ENCODE measurements around the gene DIP2C.
"Not testable (repeated sequence)": the region's sequence is repeated elsewhere in the genome, so short reads cannot be mapped to it uniquely, and the experiment has no call there.

DNA sequence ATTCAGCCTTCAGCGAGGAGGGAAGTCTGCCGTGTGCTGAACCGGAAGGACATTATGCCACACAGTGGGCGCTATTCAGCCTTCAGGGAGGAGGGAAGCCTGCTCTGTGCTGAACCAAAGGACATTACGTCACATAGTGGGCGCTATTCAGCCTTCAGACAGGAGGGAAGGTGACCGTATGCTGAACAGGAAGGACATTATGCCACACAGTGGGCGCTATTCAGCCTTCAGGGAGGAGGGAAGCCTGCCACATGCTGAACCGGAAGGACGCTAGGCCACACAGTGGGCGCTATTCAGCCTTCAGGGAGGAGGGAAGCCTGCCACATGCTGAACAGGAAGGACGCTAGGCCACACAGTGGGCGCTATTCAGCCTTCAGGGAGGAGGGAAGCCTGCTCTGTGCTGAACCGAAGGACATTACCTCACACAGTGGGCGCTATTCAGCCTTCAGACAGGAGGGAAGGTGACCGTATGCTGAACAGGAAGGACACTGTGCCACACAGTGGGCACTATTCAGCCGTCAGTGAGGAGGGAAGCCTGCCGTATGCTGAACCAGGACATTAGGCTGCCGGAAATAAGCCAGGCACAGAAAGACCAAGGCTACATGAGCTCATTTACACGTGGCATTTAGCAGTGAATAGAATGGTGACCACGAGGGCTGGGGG is 294.9 kb downstream of the DIP2C start:
- not testable (repeated sequence) for TF ChIP-seq POLR2AphosphoS5, POLR2A (IDR thresholded peaks at IDR 0.05)
- TF ChIP-seq, protein P1, sequence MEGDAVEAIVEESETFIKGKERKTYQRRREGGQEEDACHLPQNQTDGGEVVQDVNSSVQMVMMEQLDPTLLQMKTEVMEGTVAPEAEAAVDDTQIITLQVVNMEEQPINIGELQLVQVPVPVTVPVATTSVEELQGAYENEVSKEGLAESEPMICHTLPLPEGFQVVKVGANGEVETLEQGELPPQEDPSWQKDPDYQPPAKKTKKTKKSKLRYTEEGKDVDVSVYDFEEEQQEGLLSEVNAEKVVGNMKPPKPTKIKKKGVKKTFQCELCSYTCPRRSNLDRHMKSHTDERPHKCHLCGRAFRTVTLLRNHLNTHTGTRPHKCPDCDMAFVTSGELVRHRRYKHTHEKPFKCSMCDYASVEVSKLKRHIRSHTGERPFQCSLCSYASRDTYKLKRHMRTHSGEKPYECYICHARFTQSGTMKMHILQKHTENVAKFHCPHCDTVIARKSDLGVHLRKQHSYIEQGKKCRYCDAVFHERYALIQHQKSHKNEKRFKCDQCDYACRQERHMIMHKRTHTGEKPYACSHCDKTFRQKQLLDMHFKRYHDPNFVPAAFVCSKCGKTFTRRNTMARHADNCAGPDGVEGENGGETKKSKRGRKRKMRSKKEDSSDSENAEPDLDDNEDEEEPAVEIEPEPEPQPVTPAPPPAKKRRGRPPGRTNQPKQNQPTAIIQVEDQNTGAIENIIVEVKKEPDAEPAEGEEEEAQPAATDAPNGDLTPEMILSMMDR (IDR thresholded peaks at IDR 0.05) = not testable (repeated sequence)

Data from prostate gland (tissue), 2 donors.